ENCODE data around the gene TNFRSF11A. TPM values are rescaled to one million over a fixed set of nuclear protein-coding genes. Genes with fewer than 3 reads are reported as not detected.

The TNFRSF11A gene
- total RNA-seq, 2 experiments from 2014 or later, result 8.6 to 9.1 TPM

DNA sequence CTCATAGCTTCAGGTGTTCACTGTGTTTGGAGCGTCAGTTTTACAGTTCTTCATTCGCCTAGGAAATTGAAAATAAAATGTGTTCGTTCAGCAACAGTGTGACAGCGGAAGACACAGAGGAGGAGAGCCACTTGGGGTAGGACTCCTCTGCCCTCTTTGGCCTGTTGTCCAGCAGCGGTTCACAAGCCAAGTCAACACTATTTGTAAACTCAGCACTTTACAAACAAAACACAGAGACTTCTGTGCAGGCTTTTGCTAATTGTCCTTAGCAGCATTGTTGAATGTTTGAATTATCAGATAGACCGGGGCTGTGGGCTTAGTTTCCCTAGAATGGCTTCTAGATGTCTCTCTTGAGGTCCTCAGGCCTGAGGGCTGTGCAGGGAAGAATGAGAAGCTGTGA, 73.2 kb downstream of the TNFRSF11A start:
- POLR2A ChIA-PET, result no interaction called here
- Mint-ChIP-seq H3K27me3 (no peaks in the 10 kb centered on the region), H3K27ac (no peak overlapping the region), H3K4me1 (peaks cover 41% of the 10 kb centered on the region), H3K36me3 (ENCODE audit: low read depth) (no peaks in the 10 kb centered on the region), H3K4me3 (no peak overlapping the region), H3K9me3 (peaks cover 14% of the 10 kb centered on the region)
- DNase-seq, result no peak
- CTCF ChIA-PET, result interaction anchor here (1.2 to 2.1 kb wide), 2 partner anchors 27 to 113 kb away, joined by 3 to 7 read pairs; no protein-coding TSS in a partner anchor

DNA sequence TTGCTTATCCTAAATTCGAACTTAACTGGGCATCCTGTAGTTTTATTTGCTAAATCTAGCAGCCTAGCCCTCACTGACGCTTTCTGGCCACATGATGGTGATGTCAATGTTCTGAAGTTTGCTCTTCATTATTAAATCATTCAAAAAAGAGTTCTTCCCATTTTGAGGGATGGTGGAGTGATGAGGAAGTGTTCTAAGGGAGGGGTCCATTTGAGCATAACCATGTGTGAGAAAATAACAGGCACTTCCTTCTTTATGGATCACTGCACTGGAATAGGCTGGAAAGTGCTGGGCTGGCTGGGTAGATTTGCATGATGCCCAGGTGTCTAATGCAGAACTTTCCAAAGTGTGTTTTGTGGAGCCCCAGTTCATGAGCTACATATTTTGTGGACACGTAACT, 74.2 kb downstream of the TNFRSF11A start:
- Mint-ChIP-seq H3K4me1 (peaks cover 41% of the 10 kb centered on the region), H3K27ac (no peak overlapping the region), H3K4me3 (no peak overlapping the region), H3K9me3 (peaks cover 18% of the 10 kb centered on the region), H3K36me3 (ENCODE audit: low read depth) (no peaks in the 10 kb centered on the region), H3K27me3 (no peaks in the 10 kb centered on the region)
- POLR2A ChIA-PET, result no interaction called here
- no peak for DNase-seq
- CTCF ChIA-PET, result interaction anchor here (0.6 to 1.4 kb wide), 3 partner anchors 22 to 321 kb away, joined by 3 to 6 read pairs (median 3); no protein-coding TSS in a partner anchor

- DNase-seq, result no peak
- H3K27ac Mint-ChIP-seq, result no peak overlapping the region
- ChIA-PET CTCF (interaction anchor here (0.5 to 1.4 kb wide), 4 partner anchors 21 to 674 kb away, joined by 3 to 6 read pairs (median 3); no protein-coding TSS in a partner anchor), POLR2A (no interaction called here)
- no peak overlapping the region for H3K4me3 Mint-ChIP-seq
- peaks cover 18% of the 10 kb centered on the region for H3K9me3 Mint-ChIP-seq
- H3K27me3 Mint-ChIP-seq, result no peaks in the 10 kb centered on the region
- H3K4me1 Mint-ChIP-seq, result peaks cover 41% of the 10 kb centered on the region
- H3K36me3 Mint-ChIP-seq (ENCODE audit: low read depth), result no peaks in the 10 kb centered on the region
These were observed 74.7 kb downstream of the TNFRSF11A start for GRCh38 chr18:62399781-62400308.

- Mint-ChIP-seq H3K36me3 (ENCODE audit: low read depth) (no peaks in the 10 kb centered on the region), H3K27ac (no peak overlapping the region), H3K4me1 (peaks cover 39% of the 10 kb centered on the region), H3K9me3 (peaks cover 13% of the 10 kb centered on the region), H3K4me3 (no peak overlapping the region), H3K27me3 (no peaks in the 10 kb centered on the region)
- POLR2A ChIA-PET, result no interaction called here
- CTCF ChIA-PET, result interaction anchor here (1.0 to 1.1 kb wide), 4 partner anchors 11 to 69 kb away, joined by 3 to 5 read pairs (median 3); no protein-coding TSS in a partner anchor
- DNase-seq, result no peak
These were observed 75.8 kb downstream of the TNFRSF11A start for GRCh38 chr18:62400916-62401315.

DNA sequence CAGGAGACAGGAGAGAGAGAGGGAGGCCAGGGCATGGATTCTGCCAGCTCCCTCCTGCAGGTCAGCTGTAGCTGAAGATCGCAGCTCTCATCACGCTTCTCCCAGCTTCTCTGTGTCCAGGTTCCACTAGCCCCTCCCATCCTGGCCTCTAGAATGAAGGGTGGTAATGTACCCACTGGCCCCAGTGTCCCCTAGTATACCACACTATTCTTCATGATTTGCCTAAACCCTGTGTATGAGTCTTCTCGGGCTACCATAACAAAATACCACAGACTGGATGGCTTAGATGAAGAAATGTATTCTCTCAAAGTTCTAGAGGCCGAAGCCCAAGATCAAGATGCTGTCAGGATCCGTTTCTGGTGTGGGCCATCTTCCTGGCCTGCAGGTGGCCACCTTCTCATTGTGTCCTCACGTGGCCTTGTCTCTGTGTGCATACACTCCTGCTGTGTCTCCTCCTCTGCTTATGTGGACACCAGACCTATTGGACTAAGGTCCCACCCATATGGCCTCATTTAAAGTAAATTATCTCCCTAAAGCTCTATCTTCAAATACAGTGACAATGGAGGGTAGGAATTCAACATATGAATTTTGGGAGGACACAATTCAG, 77.3 kb downstream of the TNFRSF11A start:
- Mint-ChIP-seq H3K9me3 (peaks cover 13% of the 10 kb centered on the region), H3K27me3 (no peaks in the 10 kb centered on the region), H3K4me3 (no peak overlapping the region), H3K36me3 (ENCODE audit: low read depth) (no peaks in the 10 kb centered on the region), H3K27ac (no peak overlapping the region), H3K4me1 (peaks cover 32% of the 10 kb centered on the region)
- POLR2A ChIA-PET, result interaction anchor here (0.7 kb wide), 1 partner anchor 69 kb away, joined by 4 read pairs; no protein-coding TSS in a partner anchor
- CTCF ChIA-PET, result no interaction called here
- DNase-seq, result no peak

DNA sequence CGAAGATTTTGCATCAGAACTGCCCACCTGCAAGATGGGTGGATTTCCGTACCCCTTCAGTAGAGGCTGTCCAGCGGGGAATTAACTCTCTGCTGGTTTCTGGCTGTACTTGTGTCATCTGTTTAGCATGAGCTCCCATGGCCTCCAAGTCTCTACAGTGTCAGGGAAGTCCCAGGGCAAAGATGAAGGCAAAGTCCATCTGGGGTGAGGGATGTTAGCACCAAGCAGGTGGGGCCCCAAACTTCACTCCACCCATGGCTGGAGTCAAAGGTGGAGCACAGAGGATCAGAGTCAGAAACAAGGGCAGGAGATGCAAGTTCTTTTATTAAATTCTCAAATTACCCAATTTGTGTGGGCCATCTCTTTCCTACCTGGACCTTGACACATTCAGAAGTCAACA, 78.0 kb downstream of the TNFRSF11A start:
- peaks cover 13% of the 10 kb centered on the region for H3K9me3 Mint-ChIP-seq
- ChIA-PET POLR2A (no interaction called here), CTCF (no interaction called here)
- H3K36me3 Mint-ChIP-seq (ENCODE audit: low read depth), result no peaks in the 10 kb centered on the region
- H3K4me3 Mint-ChIP-seq, result no peak overlapping the region
- DNase-seq, result no peak
- H3K4me1 Mint-ChIP-seq, result peaks cover 31% of the 10 kb centered on the region
- H3K27ac Mint-ChIP-seq, result no peak overlapping the region
- no peaks in the 10 kb centered on the region for H3K27me3 Mint-ChIP-seq

GRCh38 chr18:62404881-62405280, 79.8 kb downstream of the TNFRSF11A start:
- no peak overlapping the region for H3K27ac Mint-ChIP-seq
- no peaks in the 10 kb centered on the region for H3K36me3 Mint-ChIP-seq (ENCODE audit: low read depth)
- CTCF ChIA-PET, result interaction anchor here (1.1 kb wide), 1 partner anchor 9 kb away, joined by 3 read pairs; no protein-coding TSS in a partner anchor
- H3K9me3 Mint-ChIP-seq, result peaks cover 13% of the 10 kb centered on the region
- H3K27me3 Mint-ChIP-seq, result no peaks in the 10 kb centered on the region
- peaks cover 19% of the 10 kb centered on the region for H3K4me1 Mint-ChIP-seq
- DNase-seq, result no peak
- POLR2A ChIA-PET, result no interaction called here
- H3K4me3 Mint-ChIP-seq, result no peak overlapping the region

DNA sequence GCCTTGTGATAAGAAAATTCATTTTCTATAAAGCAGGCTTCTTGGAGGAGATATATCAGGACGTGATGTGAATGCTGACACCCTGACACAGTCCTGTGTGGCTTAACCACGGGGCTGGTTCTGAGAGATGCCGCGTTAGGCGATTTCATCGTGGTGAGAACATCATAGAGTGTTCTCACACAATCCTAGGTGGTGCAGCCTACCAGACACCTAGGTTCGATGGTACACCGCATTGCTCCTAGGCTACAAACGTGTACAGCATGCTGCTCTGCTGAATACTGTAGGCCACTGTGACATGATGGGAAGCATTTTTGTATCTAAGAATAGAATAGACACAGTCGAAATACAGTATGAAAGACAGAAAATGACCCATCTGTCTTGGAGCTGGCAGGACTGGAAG, 82.5 kb downstream of the TNFRSF11A start:
- no peak overlapping the region for H3K27ac Mint-ChIP-seq
- no peak overlapping the region for H3K4me3 Mint-ChIP-seq
- ChIA-PET POLR2A (no interaction called here), CTCF (interaction anchor here (1.0 to 2.5 kb wide), 2 partner anchors 10 to 18 kb away, joined by 4 to 9 read pairs; no protein-coding TSS in a partner anchor)
- peaks cover 2% of the 10 kb centered on the region for H3K36me3 Mint-ChIP-seq (ENCODE audit: low read depth)
- H3K4me1 Mint-ChIP-seq, result peaks cover 10% of the 10 kb centered on the region
- peaks cover 10% of the 10 kb centered on the region for H3K9me3 Mint-ChIP-seq
- H3K27me3 Mint-ChIP-seq, result no peaks in the 10 kb centered on the region
- peak; percentile 35 for DNase-seq

DNA sequence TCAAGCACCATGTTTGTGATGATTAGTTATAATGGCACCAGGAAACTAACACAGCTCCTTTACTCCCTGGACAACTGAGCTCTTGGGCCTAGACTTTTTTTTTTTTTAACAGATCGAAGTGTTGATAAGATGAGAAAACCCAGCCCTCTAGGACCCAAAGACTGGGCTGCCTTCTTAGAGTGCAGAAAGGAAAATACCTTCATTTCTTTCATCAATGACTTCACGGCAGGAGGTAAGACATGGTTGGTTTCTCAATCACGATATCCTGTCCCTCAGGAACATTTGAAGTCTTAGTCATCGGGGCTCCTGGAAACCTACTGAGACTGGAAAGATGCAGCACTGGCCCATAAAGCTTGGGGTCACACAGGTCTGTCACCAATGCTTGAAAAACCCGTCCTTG, 84.7 kb downstream of the TNFRSF11A start:
- ChIA-PET POLR2A (interaction anchor here (0.7 kb wide), 1 partner anchor 29 kb away, joined by 9 read pairs; no protein-coding TSS in a partner anchor), CTCF (interaction anchor here (1.1 kb wide), 1 partner anchor 16 kb away, joined by 3 read pairs; no protein-coding TSS in a partner anchor)
- Mint-ChIP-seq H3K4me3 (no peak overlapping the region), H3K36me3 (ENCODE audit: low read depth) (peaks cover 2% of the 10 kb centered on the region), H3K27me3 (peaks cover 3% of the 10 kb centered on the region), H3K4me1 (peaks cover 14% of the 10 kb centered on the region), H3K9me3 (peaks cover 7% of the 10 kb centered on the region), H3K27ac (no peak overlapping the region)
- no peak for DNase-seq

- no peak overlapping the region for H3K27ac Mint-ChIP-seq
- H3K4me1 Mint-ChIP-seq, result peaks cover 12% of the 10 kb centered on the region
- POLR2A ChIA-PET, result no interaction called here
- H3K36me3 Mint-ChIP-seq (ENCODE audit: low read depth), result peaks cover 3% of the 10 kb centered on the region
- CTCF ChIA-PET, result interaction anchor here (1.7 kb wide), 1 partner anchor 13 kb away, joined by 3 read pairs; no protein-coding TSS in a partner anchor
- H3K4me3 Mint-ChIP-seq, result no peak overlapping the region
- H3K27me3 Mint-ChIP-seq, result peaks cover 3% of the 10 kb centered on the region
- peaks cover 7% of the 10 kb centered on the region for H3K9me3 Mint-ChIP-seq
- DNase-seq, result no peak
These were observed 87.3 kb downstream of the TNFRSF11A start for GRCh38 chr18:62412231-62412979.

DNA sequence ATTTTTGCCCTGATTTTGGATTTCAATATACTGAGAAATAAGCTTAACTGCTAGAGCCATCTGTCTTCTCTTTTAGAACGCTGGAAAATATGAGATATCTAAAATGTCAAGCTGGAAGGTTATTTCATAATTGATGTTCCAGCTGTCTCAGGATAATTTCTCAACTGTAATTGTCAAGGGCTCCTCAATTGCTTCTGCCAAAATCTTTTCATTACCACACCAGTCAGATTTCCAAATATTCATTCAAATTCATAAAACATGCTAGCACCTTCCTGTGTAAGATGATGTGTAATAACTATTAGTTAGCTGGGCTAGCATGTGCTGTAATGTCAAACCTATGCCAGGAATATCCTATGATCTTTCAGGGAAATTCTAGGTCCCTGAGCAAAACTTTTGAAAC, 88.1 kb downstream of the TNFRSF11A start:
- peaks cover 10% of the 10 kb centered on the region for H3K4me1 Mint-ChIP-seq
- peaks cover 3% of the 10 kb centered on the region for H3K27me3 Mint-ChIP-seq
- peaks cover 3% of the 10 kb centered on the region for H3K36me3 Mint-ChIP-seq (ENCODE audit: low read depth)
- no peak overlapping the region for H3K4me3 Mint-ChIP-seq
- ChIA-PET POLR2A (no interaction called here), CTCF (interaction anchor here (1.2 to 1.7 kb wide), 2 partner anchors 9 to 12 kb away, joined by 3 read pairs; no protein-coding TSS in a partner anchor)
- no peak overlapping the region for H3K27ac Mint-ChIP-seq
- peaks cover 7% of the 10 kb centered on the region for H3K9me3 Mint-ChIP-seq
- no peak for DNase-seq

- peak; percentile 32 for DNase-seq
- H3K27ac Mint-ChIP-seq, result peak overlapping the region; percentile 78
- CTCF ChIA-PET, result interaction anchor here (0.8 to 2.6 kb wide), 4 partner anchors 10 to 166 kb away, joined by 3 to 9 read pairs (median 4); no protein-coding TSS in a partner anchor
- H3K27me3 Mint-ChIP-seq, result peaks cover 2% of the 10 kb centered on the region
- H3K4me3 Mint-ChIP-seq, result no peak overlapping the region
- peaks cover 6% of the 10 kb centered on the region for H3K9me3 Mint-ChIP-seq
- POLR2A ChIA-PET, result no interaction called here
- H3K36me3 Mint-ChIP-seq (ENCODE audit: low read depth), result peaks cover 13% of the 10 kb centered on the region
- H3K4me1 Mint-ChIP-seq, result peaks cover 53% of the 10 kb centered on the region
These were observed 93.1 kb downstream of the TNFRSF11A start for GRCh38 chr18:62418258-62418657.

DNA sequence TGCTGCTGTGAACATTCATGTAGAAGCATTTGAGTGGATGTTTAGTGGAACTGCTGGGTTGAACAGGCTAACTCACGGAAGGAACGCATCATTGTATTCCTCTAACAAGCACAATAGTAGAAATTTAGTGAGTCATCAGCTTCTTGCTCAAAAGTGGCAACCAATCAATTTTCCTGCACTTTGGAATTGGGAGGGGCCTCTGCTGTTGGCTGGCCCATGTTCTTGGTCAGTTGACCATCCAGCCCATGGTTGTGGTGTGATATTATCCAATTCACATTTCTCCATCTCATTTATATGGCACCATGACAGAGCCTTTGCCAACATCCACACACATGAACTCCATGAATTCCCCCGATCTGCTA, 95.0 kb downstream of the TNFRSF11A start:
- H3K27ac Mint-ChIP-seq, result peak overlapping the region; percentile 94
- CTCF ChIA-PET, result interaction anchor here (0.9 to 2.0 kb wide), 5 partner anchors 35 to 168 kb away, joined by 3 to 10 read pairs (median 4); no protein-coding TSS in a partner anchor
- DNase-seq, result no peak
- no peaks in the 10 kb centered on the region for H3K27me3 Mint-ChIP-seq
- POLR2A ChIA-PET, result interaction anchor here (0.6 to 1.0 kb wide), 4 partner anchors 36 to 103 kb away, joined by 3 to 4 read pairs (median 3); partner anchors contain the start of gene ZCCHC2
- H3K36me3 Mint-ChIP-seq (ENCODE audit: low read depth), result peaks cover 13% of the 10 kb centered on the region
- H3K9me3 Mint-ChIP-seq, result peaks cover 5% of the 10 kb centered on the region
- peaks cover 55% of the 10 kb centered on the region for H3K4me1 Mint-ChIP-seq
- H3K4me3 Mint-ChIP-seq, result peak overlapping the region; percentile 64

Measured in activated CD4-positive, alpha-beta T cell treated with anti-CD3 and anti-CD28 coated beads, Interleukin-2, amount 10 ng/mL, durations not matched to agents 7 days and 5 days (primary cell).